HG03457 (cell line): ENCODE data around the gene TMEM132A.

ENCODE experiments used
- ATAC-seq: cut with Tn5 transposase; IDR thresholded peaks from one replicate; pipeline ENCODE4 v1.9.1; 2021; ENCODE audit warnings: moderate number of reproducible peaks; ENCODE audit not compliant: unreplicated experiment

Gene TMEM132A, protein sequence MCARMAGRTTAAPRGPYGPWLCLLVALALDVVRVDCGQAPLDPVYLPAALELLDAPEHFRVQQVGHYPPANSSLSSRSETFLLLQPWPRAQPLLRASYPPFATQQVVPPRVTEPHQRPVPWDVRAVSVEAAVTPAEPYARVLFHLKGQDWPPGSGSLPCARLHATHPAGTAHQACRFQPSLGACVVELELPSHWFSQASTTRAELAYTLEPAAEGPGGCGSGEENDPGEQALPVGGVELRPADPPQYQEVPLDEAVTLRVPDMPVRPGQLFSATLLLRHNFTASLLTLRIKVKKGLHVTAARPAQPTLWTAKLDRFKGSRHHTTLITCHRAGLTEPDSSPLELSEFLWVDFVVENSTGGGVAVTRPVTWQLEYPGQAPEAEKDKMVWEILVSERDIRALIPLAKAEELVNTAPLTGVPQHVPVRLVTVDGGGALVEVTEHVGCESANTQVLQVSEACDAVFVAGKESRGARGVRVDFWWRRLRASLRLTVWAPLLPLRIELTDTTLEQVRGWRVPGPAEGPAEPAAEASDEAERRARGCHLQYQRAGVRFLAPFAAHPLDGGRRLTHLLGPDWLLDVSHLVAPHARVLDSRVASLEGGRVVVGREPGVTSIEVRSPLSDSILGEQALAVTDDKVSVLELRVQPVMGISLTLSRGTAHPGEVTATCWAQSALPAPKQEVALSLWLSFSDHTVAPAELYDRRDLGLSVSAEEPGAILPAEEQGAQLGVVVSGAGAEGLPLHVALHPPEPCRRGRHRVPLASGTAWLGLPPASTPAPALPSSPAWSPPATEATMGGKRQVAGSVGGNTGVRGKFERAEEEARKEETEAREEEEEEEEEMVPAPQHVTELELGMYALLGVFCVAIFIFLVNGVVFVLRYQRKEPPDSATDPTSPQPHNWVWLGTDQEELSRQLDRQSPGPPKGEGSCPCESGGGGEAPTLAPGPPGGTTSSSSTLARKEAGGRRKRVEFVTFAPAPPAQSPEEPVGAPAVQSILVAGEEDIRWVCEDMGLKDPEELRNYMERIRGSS

GRCh38 chr11:60924110-60924905, at the start of gene TMEM132A:
Gene TMEM132A, plus strand, starts transcription at chr11:60924460. Its CDS starts 174 bp downstream, at chr11:60924634.
- no peak for ATAC-seq

- no peak for ATAC-seq
Measured at GRCh38 chr11:60875366-60876167, 48.7 kb upstream of the TMEM132A start.

GRCh38 chr11:60876168-60876485, 48.1 kb upstream of the TMEM132A start:
- no peak for ATAC-seq

- no peak for ATAC-seq
Measured at GRCh38 chr11:60878245-60879101, 45.8 kb upstream of the TMEM132A start.

GRCh38 chr11:60879104-60879503, 45.2 kb upstream of the TMEM132A start:
- no peak for ATAC-seq

DNA sequence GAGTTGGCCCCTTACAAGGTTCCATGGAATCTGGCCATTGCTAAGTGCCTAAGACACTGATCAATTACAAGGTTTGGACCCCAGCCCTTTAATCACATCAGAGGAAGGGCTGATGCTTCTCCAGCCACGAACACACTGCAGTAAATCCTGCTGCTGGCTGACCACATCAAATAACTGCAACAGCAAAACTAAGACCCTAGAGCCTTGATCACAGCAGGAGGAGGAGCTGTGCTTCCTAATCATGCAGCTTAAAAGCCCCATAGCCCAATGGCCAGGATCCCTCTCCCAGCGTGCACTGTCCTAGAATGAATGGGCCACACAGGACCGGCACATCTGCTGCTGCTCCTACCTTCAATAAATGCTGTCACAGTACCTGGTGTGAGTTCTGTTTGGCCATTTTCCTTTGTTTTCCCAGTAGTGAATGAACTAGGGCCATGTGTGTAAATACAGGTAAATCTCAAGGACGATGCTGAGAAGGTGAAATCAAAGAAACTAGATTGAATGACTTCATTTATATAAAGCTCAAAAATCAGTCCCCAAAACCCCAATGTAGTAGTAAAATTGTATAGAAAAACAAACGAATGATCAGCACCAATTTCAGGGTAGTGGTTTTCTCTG, 44.2 kb upstream of the TMEM132A start:
- no peak for ATAC-seq

GRCh38 chr11:60880643-60881282, 43.5 kb upstream of the TMEM132A start:
- no peak for ATAC-seq

DNA sequence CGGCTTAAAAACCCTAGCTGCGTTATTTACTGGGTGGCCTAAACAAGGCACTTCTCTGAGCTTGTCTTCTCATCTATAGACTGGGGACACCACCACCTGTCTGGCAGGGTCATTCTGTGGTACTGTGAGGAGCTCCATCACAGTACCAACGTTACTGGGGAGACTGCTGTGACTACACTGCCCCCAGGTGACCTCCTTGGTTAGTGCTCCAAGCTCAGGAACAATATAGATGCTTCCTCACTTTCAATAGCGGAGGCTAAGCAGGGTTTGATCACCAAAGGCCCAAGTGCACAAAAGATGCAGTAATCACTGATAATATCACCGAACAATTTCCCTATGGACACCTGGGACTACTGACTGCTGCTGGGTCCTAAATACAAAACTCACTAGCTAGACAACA, 36.7 kb upstream of the TMEM132A start:
- ATAC-seq = no peak

GRCh38 chr11:60889869-60890311, 34.4 kb upstream of the TMEM132A start:
- ATAC-seq = no peak

- no peak for ATAC-seq
Measured at GRCh38 chr11:60890696-60891095, 33.6 kb upstream of the TMEM132A start.

DNA sequence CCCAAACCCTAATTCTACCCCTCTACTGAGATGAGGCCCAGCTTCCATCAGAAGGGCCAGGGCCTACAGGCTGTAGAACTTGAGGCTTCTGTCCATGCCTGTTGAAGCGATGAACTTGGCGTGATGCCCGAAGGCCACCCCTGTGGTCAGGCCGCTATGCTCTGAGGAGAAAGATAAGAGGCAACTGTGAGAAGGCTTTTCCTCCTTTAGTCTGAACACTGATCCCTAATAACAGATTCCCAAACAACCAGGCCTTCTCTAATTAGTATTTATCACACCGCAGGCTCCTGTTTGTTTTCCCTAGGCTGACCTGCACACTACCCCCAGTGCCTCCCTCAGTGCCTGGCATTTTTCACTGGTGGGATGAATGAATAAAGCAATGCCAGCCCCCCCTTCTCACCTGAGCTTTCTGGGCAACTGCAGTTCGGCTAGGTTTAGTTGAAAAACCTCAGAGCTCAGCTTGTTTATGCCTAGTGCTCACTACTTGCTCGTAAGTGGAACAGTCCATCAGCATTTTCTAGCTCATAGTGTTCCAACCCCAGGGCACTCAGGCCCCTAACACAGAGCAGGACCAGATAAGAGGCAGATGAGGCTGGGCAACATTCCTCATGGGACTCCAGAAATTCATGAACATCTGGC, 33.0 kb upstream of the TMEM132A start:
- ATAC-seq = no peak

GRCh38 chr11:60895687-60896086, 28.6 kb upstream of the TMEM132A start:
- ATAC-seq = no peak

DNA sequence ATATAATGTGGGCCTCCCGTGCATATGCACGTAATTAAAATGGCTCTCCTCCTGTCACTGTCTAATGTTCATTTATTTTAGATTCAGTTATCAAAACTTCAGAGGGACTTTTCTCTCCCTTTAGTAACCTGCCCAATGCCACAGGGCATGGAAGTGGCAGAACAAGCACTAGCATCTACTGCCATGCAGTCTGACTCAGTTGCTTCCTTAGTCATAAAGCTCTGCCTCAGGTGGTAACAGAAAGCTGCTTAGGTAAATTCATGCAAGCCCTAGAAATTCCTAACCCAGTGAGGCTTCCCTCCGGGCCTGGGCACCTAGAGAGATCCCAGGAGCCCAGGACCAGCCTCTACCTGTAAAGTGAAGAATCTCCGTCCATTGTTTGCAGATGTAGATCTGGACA, 26.8 kb upstream of the TMEM132A start:
- no peak for ATAC-seq

- no peak for ATAC-seq
Measured at GRCh38 chr11:60899046-60899936, 25.0 kb upstream of the TMEM132A start.

DNA sequence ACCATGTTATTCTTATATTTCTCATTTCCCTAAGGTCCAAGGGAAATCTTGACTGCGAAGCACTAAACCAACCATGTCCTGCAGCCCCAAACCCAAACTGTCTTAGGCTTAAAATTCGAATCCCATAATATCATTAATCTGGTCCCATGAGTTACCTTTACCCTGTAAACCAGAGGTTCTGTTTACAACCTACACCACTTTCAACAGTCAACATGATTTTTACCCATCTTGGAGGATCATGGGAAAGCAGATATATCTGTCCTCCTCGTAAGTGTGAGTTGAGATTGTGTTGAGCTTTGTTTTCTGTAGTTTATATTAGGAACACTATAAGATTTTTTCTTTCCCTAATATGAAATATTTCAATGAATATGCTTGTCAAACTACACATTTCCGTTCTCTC, 24.3 kb upstream of the TMEM132A start:
- no peak for ATAC-seq

GRCh38 chr11:60900673-60901404, 23.4 kb upstream of the TMEM132A start:
- no peak for ATAC-seq
